Smooth muscle cell (in vitro differentiated cells): Measurements from ENCODE around the gene CEP78. TPM values are rescaled to one million over a fixed set of nuclear protein-coding genes. Genes with fewer than 3 reads are reported as not detected.

ENCODE experiments used
- DNase-seq: peaks from one replicate; lab custom pipeline; 2025; ENCODE audit not compliant: unreplicated experiment; lab: John Stamatoyannopoulos, UW
- H2AFZ ChIP-seq: fragments of 200-600 bp; sonication (generic); 2 replicates; pipeline ENCODE4 v1.6.0; 2016; ENCODE audit warnings: antibody characterized with exemption, low read depth, mild to moderate bottlenecking
- H3F3A ChIP-seq: fragments of 200-600 bp; sonication (generic); 2 replicates; pipeline ENCODE4 v1.6.0; 2017; ENCODE audit warnings: antibody characterized with exemption, low read depth
- H3K27ac ChIP-seq: fragments of 200-600 bp; sonication (generic); 2 replicates; pipeline ENCODE4 v1.5.1; 2016; ENCODE audit warnings: low read depth, mild to moderate bottlenecking
- H3K27me3 ChIP-seq: fragments of 200-600 bp; sonication (generic); 2 replicates; pipeline ENCODE4 v1.6.1; 2016; ENCODE audit warnings: low read depth, mild to moderate bottlenecking
- H3K36me3 ChIP-seq: fragments of 200-600 bp; sonication (generic); 2 replicates; pipeline ENCODE4 v1.5.1; 2016; ENCODE audit warnings: low read depth
- H3K4me1 ChIP-seq: fragments of 200-600 bp; sonication (generic); 2 replicates; pipeline ENCODE4 v1.5.1; 2016; ENCODE audit warnings: low read depth
- H3K4me2 ChIP-seq: fragments of 200-600 bp; sonication (generic); 2 replicates; pipeline ENCODE4 v1.6.0; 2016; ENCODE audit warnings: mild to moderate bottlenecking
- H3K4me3 ChIP-seq: fragments of 200-600 bp; sonication (generic); 2 replicates; pipeline ENCODE4 v1.5.1; 2016; ENCODE audit warnings: mild to moderate bottlenecking
- H3K79me2 ChIP-seq: fragments of 200-600 bp; sonication (generic); 2 replicates; pipeline ENCODE4 v1.6.0; 2016; ENCODE audit warnings: low read depth, mild to moderate bottlenecking
- H3K9ac ChIP-seq: fragments of 200-600 bp; sonication (generic); 2 replicates; pipeline ENCODE4 v1.6.0; 2016; ENCODE audit warnings: low read depth
- H3K9me3 ChIP-seq: fragments of 200-600 bp; sonication (generic); replicated peaks from 2 replicates; pipeline ENCODE4 v1.5.1; 2016; ENCODE audit warnings: low read depth
- H4K20me1 ChIP-seq: fragments of 200-600 bp; sonication (generic); 2 replicates; pipeline ENCODE4 v1.6.0; 2016; ENCODE audit warnings: low read depth
- CTCF ChIP-seq: fragments of 200-600 bp; sonication (generic); IDR thresholded peaks from 2 replicates; pipeline ENCODE4 v1.5.1; 2017; ENCODE audit warnings: borderline replicate concordance, mild to moderate bottlenecking, antibody characterized with exemption; ENCODE audit not compliant: insufficient read depth, poor library complexity, severe bottlenecking
- WGBS: methylation state at CpG from one replicate; pipeline ENCODE4 v1.1.7; 2016; ENCODE audit warnings: low lambda C conversion rate; 5-methylcytosine and 5-hydroxymethylcytosine counted together
- polyA plus RNA-seq: library from polyadenylated mRNA; unstranded; fragments of >200 nt; fragmentation: Nextera tagmentation; extraction: Ambion mirVana; gene quantifications from 2 replicates; pipeline ENCODE4 v1.2.1, GENCODE V29; 2016
- total RNA-seq: library from RNA; depleted of rRNA; stranded (reverse); fragments of >200 nt; gene quantifications from 2 replicates; pipeline ENCODE4 v1.2.3, GENCODE V29; 2014

CEP78 gene
- total and polyA plus RNA-seq, 2 experiments from 2014 or later = 8.2 to 25.4 TPM

- peaks cover 13% of the 10 kb centered on the region for H3K4me1 ChIP-seq
- H3K36me3 ChIP-seq = no peaks in the 10 kb centered on the region
- H3K4me3 ChIP-seq = no peak overlapping the region
- DNase-seq = no peak
- no peak overlapping the region for H3K9ac ChIP-seq
- 94% methylated on average over 5 of the region's 5 CpGs for WGBS
- H3K27me3 ChIP-seq = no peaks in the 10 kb centered on the region
- TF ChIP-seq CTCF = no peak
- no peaks in the 10 kb centered on the region for H4K20me1 ChIP-seq
- peaks cover 7% of the 10 kb centered on the region for H3F3A ChIP-seq
- no peak overlapping the region for H2AFZ ChIP-seq
- H3K4me2 ChIP-seq = no peak overlapping the region
- no peak overlapping the region for H3K27ac ChIP-seq
- no peaks in the 10 kb centered on the region for H3K9me3 ChIP-seq
- H3K79me2 ChIP-seq = peaks cover 23% of the 10 kb centered on the region
Measured at GRCh38 chr9:78294290-78295176, 58.7 kb downstream of the CEP78 start.

- WGBS = 90% methylated on average over 3 of the region's 3 CpGs
- Histone ChIP-seq H4K20me1 (no peaks in the 10 kb centered on the region), H3K79me2 (peaks cover 30% of the 10 kb centered on the region), H2AFZ (no peak overlapping the region), H3K27ac (no peak overlapping the region), H3K9ac (no peak overlapping the region), H3K9me3 (no peaks in the 10 kb centered on the region), H3K27me3 (no peaks in the 10 kb centered on the region), H3F3A (peaks cover 7% of the 10 kb centered on the region), H3K4me1 (peaks cover 13% of the 10 kb centered on the region), H3K4me3 (no peak overlapping the region), H3K4me2 (peak overlapping the region; percentile 91), H3K36me3 (no peaks in the 10 kb centered on the region)
- TF ChIP-seq CTCF = no peak
- DNase-seq = no peak
Measured at GRCh38 chr9:78295177-78295575, 59.3 kb downstream of the CEP78 start.

GRCh38 chr9:78295731-78296130, 59.9 kb downstream of the CEP78 start:
- peaks cover 7% of the 10 kb centered on the region for H3F3A ChIP-seq
- peak overlapping the region; percentile 63 for H3K27ac ChIP-seq
- H3K9ac ChIP-seq = peak overlapping the region; percentile 71

More at GRCh38 chr9:78295731-78296130, 59.9 kb downstream of the CEP78 start:
- Histone ChIP-seq H3K36me3 (no peaks in the 10 kb centered on the region), H3K4me2 (peak overlapping the region; percentile 91), H3K4me3 (peak overlapping the region; percentile 75), H3K79me2 (peaks cover 35% of the 10 kb centered on the region), H3K9me3 (no peaks in the 10 kb centered on the region), H3K4me1 (peaks cover 13% of the 10 kb centered on the region), H3K27me3 (no peaks in the 10 kb centered on the region), H4K20me1 (no peaks in the 10 kb centered on the region), H2AFZ (peak overlapping the region; percentile 83)
- 50% methylated on average over 6 of the region's 6 CpGs for WGBS
- DNase-seq = no peak
- no peak for TF ChIP-seq CTCF
